Caco-2 (cell line): ENCODE measurements around the gene TMTC2. TPM values are rescaled to one million over a fixed set of nuclear protein-coding genes. Genes with fewer than 3 reads are reported as not detected.

Experiments used
- BruUV-seq: library from RNA; stranded (reverse); fragments of 400-500 nt; replicated peaks from 2 replicates; lab custom pipeline; 2021; lab: Mats Ljungman, UMichigan
- CTCF ChIA-PET: fragments of 300-600 bp; sonication (Branson Sonifier 250); formaldehyde crosslinking; loops from one replicate; lab custom pipeline; 2022; ENCODE audit warnings: antibody characterized with exemption; lab: Charles Lee
- POLR2A ChIA-PET: fragments of 300-600 bp; sonication (Branson Sonifier 250); formaldehyde crosslinking; loops from one replicate; lab custom pipeline; 2022; ENCODE audit warnings: antibody characterized with exemption; lab: Charles Lee
- DNase-seq, 2 experiments: peaks; one replicate each; pipeline versions ENCODE4 v3.0.0 to v3.0.0-alpha.2; 2020 to 2022
- H3K27me3 ChIP-seq: replicated peaks from 2 replicates; pipeline ENCODE4 v1.6.0; 2011; ENCODE audit warnings: low read length; ENCODE audit not compliant: control insufficient read depth, insufficient read depth
- H3K36me3 ChIP-seq: 2 replicates; pipeline ENCODE4 v1.5.1; 2011; ENCODE audit warnings: low read length; ENCODE audit not compliant: control insufficient read depth, insufficient read depth
- H3K4me1 ChIP-seq: fragments of 250-450 bp; sonication (Bioruptor Pico); 2 replicates; pipeline ENCODE4 v1.5.1; 2020; ENCODE audit warnings: mild to moderate bottlenecking
- H3K4me3 ChIP-seq: 2 replicates; pipeline ENCODE4 v1.5.1; 2011; ENCODE audit warnings: low read depth, mild to moderate bottlenecking, control low read depth, low read length
- H3K9me3 ChIP-seq: fragments of 250-450 bp; sonication (Bioruptor Pico); 2 replicates; pipeline ENCODE4 v1.5.1; 2020; ENCODE audit warnings: mild to moderate bottlenecking, moderate library complexity
- H3K27ac Mint-ChIP-seq: one replicate; pipeline ENCODE4 v1.8.0; 2022; ENCODE audit warnings: mixed read lengths; ENCODE audit not compliant: unreplicated experiment
- H3K27me3 Mint-ChIP-seq: one replicate; pipeline ENCODE4 v1.8.0; 2022; ENCODE audit warnings: mixed read lengths; ENCODE audit not compliant: insufficient read depth, unreplicated experiment
- H3K36me3 Mint-ChIP-seq: one replicate; pipeline ENCODE4 v1.8.0; 2022; ENCODE audit warnings: mild to moderate bottlenecking, mixed read lengths; ENCODE audit not compliant: insufficient read depth, unreplicated experiment
- H3K4me1 Mint-ChIP-seq: one replicate; pipeline ENCODE4 v1.8.0; 2022; ENCODE audit warnings: low read depth, mixed read lengths; ENCODE audit not compliant: unreplicated experiment
- H3K4me3 Mint-ChIP-seq: one replicate; pipeline ENCODE4 v1.8.0; 2022; ENCODE audit warnings: mild to moderate bottlenecking, moderate library complexity, mixed read lengths; ENCODE audit not compliant: unreplicated experiment
- H3K9me3 Mint-ChIP-seq: one replicate; pipeline ENCODE4 v1.8.0; 2022; ENCODE audit warnings: mixed read lengths; ENCODE audit not compliant: unreplicated experiment
- CTCF ChIP-seq, 2 experiments: fragments of 200-600 bp in 1 of 2; IDR thresholded peaks; 1 replicate in 1 of 2; 2 replicates in 1 of 2; pipeline versions ENCODE4 v1.5.1 to v1.8.0; 2011 to 2022; ENCODE audit warnings: antibody characterized with exemption in 1 of 2, control low read depth in 1 of 2, inconsistent platforms in 1 of 2, low read depth in 1 of 2, low read length in 1 of 2, mild to moderate bottlenecking in 1 of 2, moderate library complexity in 1 of 2; ENCODE audit not compliant: insufficient read depth in 1 of 2, severe bottlenecking in 1 of 2, unreplicated experiment in 1 of 2
- intact Hi-C: fragments of 100-400 bp; cut with micrococcal nuclease; formaldehyde crosslinking; loops from one replicate; pipeline ENCODE4 v1.10.0; 2022; ENCODE audit not compliant: unreplicated experiment
- total RNA-seq: library from RNA; stranded (reverse); gene quantifications from 2 replicates; pipeline ENCODE4 v1.2.3, GENCODE V29; 2022

Gene TMTC2
- total RNA-seq, 1 experiment from 2014 or later = 2.2 TPM

GRCh38 chr12:82774666-82775065 is 88.0 kb downstream of the TMTC2 start:
- ChIA-PET POLR2A (no interaction called here), CTCF (no interaction called here)
- Histone ChIP-seq H3K4me3 (no peak overlapping the region), H3K27me3 (no peaks in the 10 kb centered on the region), H3K9me3 (no peaks in the 10 kb centered on the region), H3K36me3 (no peaks in the 10 kb centered on the region), H3K4me1 (no peaks in the 10 kb centered on the region)
- no peaks in the 10 kb centered on the region for H3K4me1 Mint-ChIP-seq
- BruUV-seq = no TSS peak
- DNase-seq = no peak
- H3K27me3 Mint-ChIP-seq = no peaks in the 10 kb centered on the region
- TF ChIP-seq CTCF (IDR thresholded peaks at IDR 0.05; ENCODE audit: insufficient read depth in 1 of 2, low read depth in 1 of 2, low read length in 1 of 2, severe bottlenecking in 1 of 2, unreplicated experiment in 1 of 2) = no peak
- intact Hi-C loops = no loop called here
- no peaks in the 10 kb centered on the region for H3K9me3 Mint-ChIP-seq
- H3K27ac Mint-ChIP-seq = no peak overlapping the region
- no peak overlapping the region for H3K4me3 Mint-ChIP-seq
- no peaks in the 10 kb centered on the region for H3K36me3 Mint-ChIP-seq

- CTCF ChIA-PET = no interaction called here
- intact Hi-C loops = no loop called here
These were observed 93.8 kb downstream of the TMTC2 start for GRCh38 chr12:82780517-82780916.

GRCh38 chr12:82781309-82781997 is 94.7 kb downstream of the TMTC2 start:
- Histone ChIP-seq H3K36me3 (no peaks in the 10 kb centered on the region), H3K27me3 (no peaks in the 10 kb centered on the region), H3K4me3 (no peak overlapping the region), H3K9me3 (no peaks in the 10 kb centered on the region), H3K4me1 (no peaks in the 10 kb centered on the region)
- no peak for TF ChIP-seq CTCF (IDR thresholded peaks at IDR 0.05; ENCODE audit: insufficient read depth in 1 of 2, low read depth in 1 of 2, low read length in 1 of 2, severe bottlenecking in 1 of 2, unreplicated experiment in 1 of 2)
- Mint-ChIP-seq H3K4me3 (no peak overlapping the region), H3K36me3 (no peaks in the 10 kb centered on the region), H3K4me1 (no peaks in the 10 kb centered on the region), H3K27me3 (no peaks in the 10 kb centered on the region), H3K27ac (no peak overlapping the region), H3K9me3 (no peaks in the 10 kb centered on the region)
- POLR2A ChIA-PET = no interaction called here
- no peak for DNase-seq
- CTCF ChIA-PET = interaction anchor here (0.7 kb wide), 1 partner anchor 117 kb away, joined by 3 read pairs; no protein-coding TSS in a partner anchor
- no TSS peak for BruUV-seq
- intact Hi-C loops = no loop called here

More at GRCh38 chr12:82780517-82780916, 93.8 kb downstream of the TMTC2 start:
- H3K27me3 ChIP-seq = no peaks in the 10 kb centered on the region
- no peaks in the 10 kb centered on the region for H3K36me3 Mint-ChIP-seq
- no peaks in the 10 kb centered on the region for H3K27me3 Mint-ChIP-seq
- H3K9me3 ChIP-seq = no peaks in the 10 kb centered on the region
- no peak overlapping the region for H3K4me3 ChIP-seq
- DNase-seq = no peak
- no TSS peak for BruUV-seq
- no peaks in the 10 kb centered on the region for H3K4me1 ChIP-seq
- no peak overlapping the region for H3K4me3 Mint-ChIP-seq
- H3K36me3 ChIP-seq = no peaks in the 10 kb centered on the region
- POLR2A ChIA-PET = no interaction called here
- H3K9me3 Mint-ChIP-seq = no peaks in the 10 kb centered on the region
- no peaks in the 10 kb centered on the region for H3K4me1 Mint-ChIP-seq
- H3K27ac Mint-ChIP-seq = no peak overlapping the region
- no peak for TF ChIP-seq CTCF (IDR thresholded peaks at IDR 0.05; ENCODE audit: insufficient read depth in 1 of 2, low read depth in 1 of 2, low read length in 1 of 2, severe bottlenecking in 1 of 2, unreplicated experiment in 1 of 2)
